HCT116 (cell line): ENCODE measurements around the gene CYP3A4. TPM values are rescaled to one million over a fixed set of nuclear protein-coding genes. Genes with fewer than 3 reads are reported as not detected.

ENCODE experiments used
- ATAC-seq: fragments of 200-7000 bp; cut with Tn5 transposase; 2 replicates; pipeline ENCODE4 v1.9.1; 2020; ENCODE audit warnings: mild to moderate bottlenecking, moderate library complexity
- BruUV-seq: library from RNA; stranded (reverse); fragments of 400-500 nt; replicated peaks from 2 replicates; lab custom pipeline; 2021; lab: Mats Ljungman, UMichigan
- CTCF ChIA-PET: fragments of 300-600 bp; sonication (Branson Sonifier 250); formaldehyde crosslinking; loops from one replicate; lab custom pipeline; 2021; ENCODE audit warnings: antibody characterized with exemption; lab: Charles Lee
- POLR2A ChIA-PET: fragments of 300-600, 350-600 bp; sonication (Branson Sonifier 250); formaldehyde crosslinking; loops from one replicate; lab custom pipeline; 2021; ENCODE audit warnings: antibody characterized with exemption; lab: Charles Lee
- RAD21 ChIA-PET, 2 experiments: fragments of 300-600 bp; sonication (Branson Sonifier 250); formaldehyde crosslinking; loops; one replicate each; lab custom pipeline; 2023; ENCODE audit warnings: low total read pairs in 2 of 2; ENCODE audit not compliant: uncharacterized antibody in 2 of 2, unreplicated experiment in 2 of 2, low non-redundant PET in 1 of 2; lab: Charles Lee
- DNase-seq: peaks from one replicate; pipeline ENCODE4 v3.0.0-alpha.2; 2010; ENCODE audit warnings: low read depth, low spot score
- H2AFZ ChIP-seq: fragments of 200-600 bp; shearing (Covaris generic), sonication (generic); 2 replicates; pipeline ENCODE4 v1.6.1; 2017; ENCODE audit warnings: low read depth, mixed run types, mixed read lengths, antibody characterized with exemption, low read length; ENCODE audit not compliant: poor library complexity, severe bottlenecking
- H3K27ac ChIP-seq: 2 replicates; pipeline ENCODE4 v1.5.1; 2012; ENCODE audit warnings: low read depth, low read length
- H3K27me3 ChIP-seq: fragments of 200-600 bp; sonication (generic); 2 replicates; pipeline ENCODE4 v1.6.1; 2016; ENCODE audit warnings: mixed run types, low read length, mixed read lengths; ENCODE audit not compliant: insufficient read depth
- H3K36me3 ChIP-seq, 2 experiments: fragments of 200-500 bp in 1 of 2; fragments of 200-600 bp in 1 of 2; sonication (Bioruptor generic) in 1 of 2; sonication (generic) in 1 of 2; 2 replicates each; pipeline versions ENCODE4 v1.5.1 to v1.6.1; 2014 to 2016; ENCODE audit warnings: low read length in 2 of 2, inconsistent platforms in 1 of 2, mixed read lengths in 1 of 2, mixed run types in 1 of 2; ENCODE audit not compliant: insufficient read depth in 2 of 2, control insufficient read depth in 1 of 2
- H3K4me1 ChIP-seq, 2 experiments: fragments of 200-600 bp in 1 of 2; sonication (generic) in 1 of 2; 2 replicates each; pipeline versions ENCODE4 v1.5.1 to v1.6.1; 2012 to 2017; ENCODE audit warnings: low read length in 2 of 2, inconsistent platforms in 1 of 2, mild to moderate bottlenecking in 1 of 2, mixed read lengths in 1 of 2, mixed run types in 1 of 2, moderate library complexity in 1 of 2; ENCODE audit not compliant: insufficient read depth in 2 of 2, control insufficient read depth in 1 of 2
- H3K4me2 ChIP-seq: fragments of 200-600 bp; sonication (generic); 2 replicates; pipeline ENCODE4 v1.6.1; 2017; ENCODE audit warnings: mixed run types, low read length, mixed read lengths
- H3K4me3 ChIP-seq, 2 experiments: fragments of 200-600 bp in 1 of 2; sonication (generic) in 1 of 2; replicated peaks in 1 of 2; 2 replicates each; pipeline ENCODE4 v1.5.1; 2011 to 2016; ENCODE audit warnings: low read length in 2 of 2, control low read depth in 1 of 2, low read depth in 1 of 2, mild to moderate bottlenecking in 1 of 2, mixed read lengths in 1 of 2, mixed run types in 1 of 2
- H3K79me2 ChIP-seq: fragments of 200-600 bp; sonication (generic); 2 replicates; pipeline ENCODE4 v1.6.1; 2017; ENCODE audit warnings: mild to moderate bottlenecking, mixed run types, low read length, moderate library complexity, mixed read lengths; ENCODE audit not compliant: insufficient read depth
- H3K9ac ChIP-seq: fragments of 200-600 bp; sonication (generic); 2 replicates; pipeline ENCODE4 v1.6.1; 2016; ENCODE audit warnings: low read length, mixed read lengths
- H3K9me2 ChIP-seq: fragments of 200-600 bp; sonication (generic), shearing (Covaris generic); 2 replicates; pipeline ENCODE4 v1.6.1; 2017; ENCODE audit warnings: mixed run types, mild to moderate bottlenecking, moderate library complexity; ENCODE audit not compliant: insufficient read depth
- H3K9me3 ChIP-seq, 2 experiments: fragments of 200-500 bp in 1 of 2; fragments of 200-600 bp in 1 of 2; sonication (Bioruptor generic) in 1 of 2; sonication (generic) in 1 of 2; 2 replicates each; pipeline ENCODE4 v1.6.1; 2014 to 2017; ENCODE audit warnings: low read length in 2 of 2, mixed read lengths in 2 of 2, inconsistent platforms in 1 of 2, low read depth in 1 of 2, mild to moderate bottlenecking in 1 of 2, mixed run types in 1 of 2, moderate library complexity in 1 of 2; ENCODE audit not compliant: control insufficient read depth in 1 of 2, insufficient read depth in 1 of 2
- H4K20me1 ChIP-seq: fragments of 200-600 bp; sonication (generic), shearing (Covaris generic); 2 replicates; pipeline ENCODE4 v1.6.1; 2017; ENCODE audit warnings: mixed run types, mild to moderate bottlenecking, moderate library complexity; ENCODE audit not compliant: insufficient read depth
- CBX3 ChIP-seq: IDR thresholded peaks from 2 replicates; pipeline ENCODE4 v1.6.1; 2012; ENCODE audit warnings: low read depth
- EGR1 ChIP-seq: IDR thresholded peaks from 2 replicates; pipeline ENCODE4 v1.6.1; 2012; ENCODE audit warnings: low read depth
- EZH2 ChIP-seq: fragments of 200-600 bp; sonication (generic); IDR thresholded peaks from 2 replicates; pipeline ENCODE4 v1.6.1; 2017; ENCODE audit warnings: antibody characterized with exemption, mixed run types
- EZH2phosphoT487 ChIP-seq: fragments of 200-600 bp; IDR thresholded peaks from 2 replicates; pipeline ENCODE4 v1.6.1; 2018; ENCODE audit warnings: antibody characterized with exemption, borderline replicate concordance
- FOSL1 ChIP-seq: IDR thresholded peaks from 2 replicates; pipeline ENCODE4 v1.6.1; 2012; ENCODE audit warnings: low read depth
- JUND ChIP-seq: IDR thresholded peaks from 2 replicates; pipeline ENCODE4 v1.6.1; 2012
- POLR2A ChIP-seq: IDR thresholded peaks from 2 replicates; pipeline ENCODE4 v1.7.0; 2011; ENCODE audit warnings: borderline replicate concordance; ENCODE audit not compliant: insufficient read depth, insufficient read length; ENCODE audit errors: extremely low read depth
- POLR2AphosphoS5 ChIP-seq: IDR thresholded peaks from 2 replicates; pipeline ENCODE4 v1.6.1; 2011; ENCODE audit warnings: mild to moderate bottlenecking, low read depth, low read length, moderate library complexity
- RAD21 ChIP-seq: IDR thresholded peaks from 2 replicates; pipeline ENCODE4 v1.6.1; 2012; ENCODE audit warnings: low read depth, mild to moderate bottlenecking
- SIN3A ChIP-seq: IDR thresholded peaks from 2 replicates; pipeline ENCODE4 v1.6.1; 2012; ENCODE audit warnings: low read depth
- SP1 ChIP-seq: IDR thresholded peaks from 2 replicates; pipeline ENCODE4 v1.6.1; 2012; ENCODE audit warnings: low read depth
- TCF7L2 ChIP-seq: IDR thresholded peaks from 2 replicates; pipeline ENCODE4 v1.7.0; 2011; ENCODE audit warnings: borderline replicate concordance, inconsistent platforms; ENCODE audit not compliant: insufficient read depth, insufficient read length; ENCODE audit errors: extremely low read depth
- YY1 ChIP-seq: IDR thresholded peaks from 2 replicates; pipeline ENCODE4 v1.6.1; 2011; ENCODE audit warnings: low read length, low read depth, moderate library complexity, mild to moderate bottlenecking; ENCODE audit not compliant: insufficient replicate concordance; ENCODE audit errors: extremely low read depth
- ZFX ChIP-seq: fragments of 450-650 bp; IDR thresholded peaks from 2 replicates; pipeline ENCODE4 v1.6.1; 2017
- ZNF274 ChIP-seq: fragments of 200-500 bp; sonication (Bioruptor generic); IDR thresholded peaks from 2 replicates; pipeline ENCODE4 v1.6.1; 2014; ENCODE audit warnings: mild to moderate bottlenecking, low read depth, low read length, inconsistent platforms
- intact Hi-C: fragments of 100-400 bp; cut with micrococcal nuclease; formaldehyde crosslinking; loops from 2 replicates; pipeline ENCODE4 v1.10.0; 2022
- total RNA-seq: library from RNA; stranded (reverse); gene quantifications from one replicate; pipeline ENCODE4 v1.2.1, GENCODE V29; 2021; ENCODE audit not compliant: unreplicated experiment
- TF ChIP-seq, protein P1 (sequence below), 3 experiments: fragments of 200-600 bp in 1 of 3; sonication (generic) in 1 of 3; IDR thresholded peaks in 2 of 3; conservative IDR thresholded peaks in 1 of 3; 2 replicates each; pipeline ENCODE4 v1.5.1; 2012 to 2017; ENCODE audit warnings: low read depth in 2 of 3, low read length in 2 of 3, antibody characterized with exemption in 1 of 3, borderline replicate concordance in 1 of 3, control low read depth in 1 of 3, mild to moderate bottlenecking in 1 of 3, mixed read lengths in 1 of 3, mixed run types in 1 of 3, moderate library complexity in 1 of 3; ENCODE audit not compliant: insufficient read depth in 1 of 3
- TF ChIP-seq, protein P2 (sequence below): IDR thresholded peaks from 2 replicates; pipeline ENCODE4 v1.6.1; 2011; ENCODE audit warnings: mild to moderate bottlenecking, low read length, moderate library complexity; ENCODE audit not compliant: insufficient replicate concordance; ENCODE audit errors: extremely low read depth

Gene CYP3A4
- total RNA-seq, 1 experiment from 2014 or later = 0.25 TPM

DNA sequence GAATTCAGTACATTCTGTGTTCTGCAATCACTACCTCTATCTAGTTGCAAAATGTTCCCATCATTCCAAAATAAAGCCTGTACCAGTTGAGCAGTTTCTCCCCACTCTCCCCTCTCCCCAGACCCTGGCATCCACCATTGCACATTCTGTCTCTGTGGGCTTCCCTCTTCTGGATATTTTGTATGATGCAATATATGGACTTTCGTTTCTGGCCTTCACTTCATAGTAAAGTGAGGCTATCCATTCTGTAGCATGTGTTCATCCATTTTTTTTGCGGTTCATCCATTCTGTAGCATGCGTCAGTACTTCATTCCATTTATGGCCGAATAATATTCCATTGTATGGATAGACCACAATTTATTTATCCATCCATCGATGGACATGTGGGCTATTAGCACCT lies 9.5 kb upstream of the CYP3A4 start:
- BruUV-seq = no TSS peak
- TF ChIP-seq SIN3A (no peak), RAD21 (no peak), YY1 (no peak), POLR2AphosphoS5 (no peak), TCF7L2 (no peak), EGR1 (no peak)
- ATAC-seq = no peak
- no peaks in the 10 kb centered on the region for H3K9me3 ChIP-seq
- no peaks in the 10 kb centered on the region for H4K20me1 ChIP-seq
- H3K9me2 ChIP-seq = no peaks in the 10 kb centered on the region
- ChIA-PET POLR2A (no interaction called here), CTCF (no interaction called here), RAD21 (no interaction called here)
- no peak overlapping the region for H2AFZ ChIP-seq
- no peak overlapping the region for H3K27ac ChIP-seq
- H3K4me3 ChIP-seq = no peak overlapping the region
- no peaks in the 10 kb centered on the region for H3K27me3 ChIP-seq
- no peaks in the 10 kb centered on the region for H3K4me1 ChIP-seq
- no peak overlapping the region for H3K4me2 ChIP-seq
- no peak overlapping the region for H3K9ac ChIP-seq
- H3K79me2 ChIP-seq = no peaks in the 10 kb centered on the region
- no peaks in the 10 kb centered on the region for H3K36me3 ChIP-seq
- intact Hi-C loops = no loop called here
- no peak for DNase-seq

GRCh38 chr7:99792967-99793366 lies 9.0 kb upstream of the CYP3A4 start:
- ChIA-PET RAD21 (no interaction called here), CTCF (no interaction called here), POLR2A (no interaction called here)
- no peaks in the 10 kb centered on the region for H3K79me2 ChIP-seq
- no peak overlapping the region for H3K4me3 ChIP-seq
- H2AFZ ChIP-seq = no peak overlapping the region
- no peaks in the 10 kb centered on the region for H3K27me3 ChIP-seq
- no peak for DNase-seq
- no peak overlapping the region for H3K27ac ChIP-seq
- no peaks in the 10 kb centered on the region for H3K4me1 ChIP-seq
- no peak for ATAC-seq
- H3K36me3 ChIP-seq = no peaks in the 10 kb centered on the region
- H3K9me3 ChIP-seq = no peaks in the 10 kb centered on the region
- H4K20me1 ChIP-seq = no peaks in the 10 kb centered on the region
- intact Hi-C loops = no loop called here
- no TSS peak for BruUV-seq
- no peak overlapping the region for H3K9ac ChIP-seq
- H3K4me2 ChIP-seq = no peak overlapping the region
- H3K9me2 ChIP-seq = no peaks in the 10 kb centered on the region
- TF ChIP-seq YY1 (no peak), CBX3 (no peak), FOSL1 (no peak), TCF7L2 (no peak), ZNF274 (no peak), JUND (no peak), SIN3A (no peak), ZFX (no peak), EZH2phosphoT487 (no peak), RAD21 (no peak), POLR2A (no peak), EZH2 (no peak), SP1 (no peak), EGR1 (no peak)
- TF ChIP-seq, protein P1, sequence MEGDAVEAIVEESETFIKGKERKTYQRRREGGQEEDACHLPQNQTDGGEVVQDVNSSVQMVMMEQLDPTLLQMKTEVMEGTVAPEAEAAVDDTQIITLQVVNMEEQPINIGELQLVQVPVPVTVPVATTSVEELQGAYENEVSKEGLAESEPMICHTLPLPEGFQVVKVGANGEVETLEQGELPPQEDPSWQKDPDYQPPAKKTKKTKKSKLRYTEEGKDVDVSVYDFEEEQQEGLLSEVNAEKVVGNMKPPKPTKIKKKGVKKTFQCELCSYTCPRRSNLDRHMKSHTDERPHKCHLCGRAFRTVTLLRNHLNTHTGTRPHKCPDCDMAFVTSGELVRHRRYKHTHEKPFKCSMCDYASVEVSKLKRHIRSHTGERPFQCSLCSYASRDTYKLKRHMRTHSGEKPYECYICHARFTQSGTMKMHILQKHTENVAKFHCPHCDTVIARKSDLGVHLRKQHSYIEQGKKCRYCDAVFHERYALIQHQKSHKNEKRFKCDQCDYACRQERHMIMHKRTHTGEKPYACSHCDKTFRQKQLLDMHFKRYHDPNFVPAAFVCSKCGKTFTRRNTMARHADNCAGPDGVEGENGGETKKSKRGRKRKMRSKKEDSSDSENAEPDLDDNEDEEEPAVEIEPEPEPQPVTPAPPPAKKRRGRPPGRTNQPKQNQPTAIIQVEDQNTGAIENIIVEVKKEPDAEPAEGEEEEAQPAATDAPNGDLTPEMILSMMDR (IDR thresholded peaks at IDR 0.05 in 2 of 3, conservative IDR thresholded peaks at IDR 0.05 in 1 of 3; ENCODE audit: borderline replicate concordance in 1 of 3, insufficient read depth in 1 of 3, low read depth in 2 of 3, low read length in 2 of 3) = no peak
- TF ChIP-seq, protein P2, sequence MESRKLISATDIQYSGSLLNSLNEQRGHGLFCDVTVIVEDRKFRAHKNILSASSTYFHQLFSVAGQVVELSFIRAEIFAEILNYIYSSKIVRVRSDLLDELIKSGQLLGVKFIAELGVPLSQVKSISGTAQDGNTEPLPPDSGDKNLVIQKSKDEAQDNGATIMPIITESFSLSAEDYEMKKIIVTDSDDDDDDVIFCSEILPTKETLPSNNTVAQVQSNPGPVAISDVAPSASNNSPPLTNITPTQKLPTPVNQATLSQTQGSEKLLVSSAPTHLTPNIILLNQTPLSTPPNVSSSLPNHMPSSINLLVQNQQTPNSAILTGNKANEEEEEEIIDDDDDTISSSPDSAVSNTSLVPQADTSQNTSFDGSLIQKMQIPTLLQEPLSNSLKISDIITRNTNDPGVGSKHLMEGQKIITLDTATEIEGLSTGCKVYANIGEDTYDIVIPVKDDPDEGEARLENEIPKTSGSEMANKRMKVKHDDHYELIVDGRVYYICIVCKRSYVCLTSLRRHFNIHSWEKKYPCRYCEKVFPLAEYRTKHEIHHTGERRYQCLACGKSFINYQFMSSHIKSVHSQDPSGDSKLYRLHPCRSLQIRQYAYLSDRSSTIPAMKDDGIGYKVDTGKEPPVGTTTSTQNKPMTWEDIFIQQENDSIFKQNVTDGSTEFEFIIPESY = no peak
